Activated T-cell treated with anti-CD3 and anti-CD28 coated beads, Interleukin-2, amount 50 U/mL, for 4 hours (primary cell): ENCODE data around the gene LRRTM4. TPM values are rescaled to one million over a fixed set of nuclear protein-coding genes. Genes with fewer than 3 reads are reported as not detected.
"Not testable (repeated sequence)": the region's sequence is repeated elsewhere in the genome, so short reads cannot be mapped to it uniquely, and the experiment has no call there.

Experiments used
- ATAC-seq, 2 donors: fragments of 200-7000 bp; cut with Tn5 transposase; one replicate each; pipeline ENCODE4 v1.10.0; 2021
- DNase-seq: peaks from one replicate; pipeline ENCODE4 v3.0.0-alpha.2; 2020
- H3K27me3 Mint-ChIP-seq: one replicate; pipeline ENCODE4 v1.8.0; 2021; ENCODE audit warnings: low read depth, mixed read lengths
- H3K36me3 Mint-ChIP-seq: one replicate; pipeline ENCODE4 v1.8.0; 2022; ENCODE audit warnings: mixed read lengths; ENCODE audit not compliant: insufficient read depth
- H3K4me1 Mint-ChIP-seq: one replicate; pipeline ENCODE4 v1.8.0; 2021; ENCODE audit warnings: low read depth, mixed read lengths
- H3K4me3 Mint-ChIP-seq: one replicate; pipeline ENCODE4 v1.8.0; 2021; ENCODE audit warnings: mild to moderate bottlenecking, moderate library complexity, mixed read lengths
- H3K9me3 Mint-ChIP-seq: one replicate; pipeline ENCODE4 v1.8.0; 2021; ENCODE audit warnings: mixed read lengths
- total RNA-seq, 3 donors: library from RNA; stranded (reverse); gene quantifications; one replicate each; pipeline ENCODE4 v1.2.1, GENCODE V29; 2021

The LRRTM4 gene
- total RNA-seq, 3 donors from 2014 or later: not detected

DNA sequence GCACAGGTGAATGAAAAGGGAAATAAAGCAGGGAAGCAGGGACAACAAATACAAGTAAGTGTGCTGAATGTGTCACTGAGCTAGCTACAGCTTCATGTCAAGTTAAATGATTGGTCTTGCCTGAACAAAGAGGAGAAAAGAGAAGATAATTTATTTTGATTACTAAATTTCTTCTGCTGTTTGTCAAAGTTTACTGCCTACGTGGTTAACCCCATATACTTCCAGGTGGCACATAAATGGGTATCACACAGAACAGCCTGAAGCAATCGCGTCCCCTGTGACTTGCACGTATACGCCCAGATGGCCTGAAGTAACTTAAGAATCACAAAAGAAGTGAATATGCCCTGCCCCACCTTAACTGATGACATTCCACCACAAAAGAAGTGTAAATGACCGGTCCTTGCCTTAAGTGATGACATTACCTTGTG lies 434.2 kb downstream of the LRRTM4 start:
- H3K4me1 Mint-ChIP-seq: no peaks in the 10 kb centered on the region
- ATAC-seq (no peak), DNase-seq (no peak)
- no peaks in the 10 kb centered on the region for H3K36me3 Mint-ChIP-seq
- H3K4me3 Mint-ChIP-seq: no peak overlapping the region
- H3K27me3 Mint-ChIP-seq: no peaks in the 10 kb centered on the region
- peaks cover 12% of the 10 kb centered on the region for H3K9me3 Mint-ChIP-seq

GRCh38 chr2:77086478-77086877 lies 435.7 kb downstream of the LRRTM4 start:
- DNase-seq: no peak
- Mint-ChIP-seq H3K9me3 (peaks cover 6% of the 10 kb centered on the region), H3K27me3 (no peaks in the 10 kb centered on the region), H3K4me1 (no peaks in the 10 kb centered on the region), H3K36me3 (no peaks in the 10 kb centered on the region), H3K4me3 (no peak overlapping the region)
- ATAC-seq: no peak

DNA sequence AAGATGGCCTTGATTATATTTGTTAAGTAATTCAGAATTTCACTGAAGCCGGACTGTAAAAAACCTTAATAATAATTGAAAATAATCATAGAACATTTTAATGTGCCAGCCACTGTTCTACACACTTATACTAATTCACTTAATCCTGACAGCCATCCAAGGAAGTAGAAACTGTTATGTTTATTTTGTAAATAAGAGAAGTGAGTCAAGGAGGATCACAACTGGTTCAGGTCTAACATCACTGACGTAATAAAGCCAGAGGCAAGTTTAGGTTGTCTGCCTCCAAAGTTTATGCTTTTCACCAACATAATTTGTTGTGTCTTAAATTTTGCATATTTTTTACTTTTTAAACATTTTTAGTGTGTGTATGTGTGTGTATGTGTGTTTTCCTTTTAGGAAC lies 436.1 kb downstream of the LRRTM4 start:
- DNase-seq (no peak), ATAC-seq (no peak)
- H3K27me3 Mint-ChIP-seq: no peaks in the 10 kb centered on the region
- H3K9me3 Mint-ChIP-seq: peaks cover 6% of the 10 kb centered on the region
- no peaks in the 10 kb centered on the region for H3K4me1 Mint-ChIP-seq
- H3K36me3 Mint-ChIP-seq: no peaks in the 10 kb centered on the region
- no peak overlapping the region for H3K4me3 Mint-ChIP-seq

GRCh38 chr2:77085561-77085960 lies 436.6 kb downstream of the LRRTM4 start:
- no peak for DNase-seq
- Mint-ChIP-seq H3K4me1 (no peaks in the 10 kb centered on the region), H3K27me3 (no peaks in the 10 kb centered on the region), H3K36me3 (no peaks in the 10 kb centered on the region), H3K4me3 (no peak overlapping the region), H3K9me3 (peaks cover 10% of the 10 kb centered on the region)
- no peak for ATAC-seq

DNA sequence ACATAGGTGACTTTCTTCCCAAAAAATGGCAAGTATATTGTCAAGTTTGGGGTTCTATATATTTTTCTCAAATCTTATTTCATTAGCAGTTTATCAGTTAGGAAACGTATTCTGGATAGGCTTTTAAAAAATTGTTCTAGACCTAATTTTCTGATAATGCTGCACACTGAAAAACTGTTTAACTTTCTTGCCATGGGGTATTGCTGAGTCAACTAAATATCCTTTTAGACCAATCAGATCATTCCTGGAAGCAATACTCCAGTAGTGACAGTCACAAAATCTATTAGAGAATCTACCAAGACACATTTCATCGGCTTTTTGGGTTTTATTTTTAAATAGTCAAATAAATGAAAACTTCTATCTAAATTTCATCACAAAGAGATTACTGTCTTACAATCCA lies 440.6 kb downstream of the LRRTM4 start:
- Mint-ChIP-seq H3K36me3 (no peaks in the 10 kb centered on the region), H3K4me3 (no peak overlapping the region), H3K4me1 (no peaks in the 10 kb centered on the region), H3K27me3 (no peaks in the 10 kb centered on the region), H3K9me3 (peaks cover 12% of the 10 kb centered on the region)
- no peak for DNase-seq
- no peak for ATAC-seq

DNA sequence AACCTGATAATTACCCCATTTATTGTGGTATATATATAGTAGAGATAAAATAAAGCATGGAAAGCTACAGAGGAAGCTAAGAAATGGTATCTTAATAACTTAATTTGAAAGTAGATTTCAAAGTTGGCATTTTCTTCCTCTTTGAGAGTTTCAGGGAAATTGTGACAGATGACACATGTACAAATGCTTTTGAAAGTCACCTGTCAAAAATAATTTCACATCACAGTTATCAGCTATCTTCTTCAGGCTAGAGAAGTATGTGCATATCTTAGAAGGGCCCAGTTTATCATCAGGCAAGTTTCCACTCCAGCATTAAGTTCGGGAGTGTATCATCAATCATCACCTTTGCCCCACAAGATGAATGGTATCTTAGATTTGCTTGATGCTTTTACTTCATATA lies 457.9 kb downstream of the LRRTM4 start:
- DNase-seq (no peak), ATAC-seq (no peak)
- Mint-ChIP-seq H3K27me3 (no peaks in the 10 kb centered on the region), H3K4me3 (no peak overlapping the region), H3K4me1 (no peaks in the 10 kb centered on the region), H3K36me3 (no peaks in the 10 kb centered on the region), H3K9me3 (peaks cover 12% of the 10 kb centered on the region)

DNA sequence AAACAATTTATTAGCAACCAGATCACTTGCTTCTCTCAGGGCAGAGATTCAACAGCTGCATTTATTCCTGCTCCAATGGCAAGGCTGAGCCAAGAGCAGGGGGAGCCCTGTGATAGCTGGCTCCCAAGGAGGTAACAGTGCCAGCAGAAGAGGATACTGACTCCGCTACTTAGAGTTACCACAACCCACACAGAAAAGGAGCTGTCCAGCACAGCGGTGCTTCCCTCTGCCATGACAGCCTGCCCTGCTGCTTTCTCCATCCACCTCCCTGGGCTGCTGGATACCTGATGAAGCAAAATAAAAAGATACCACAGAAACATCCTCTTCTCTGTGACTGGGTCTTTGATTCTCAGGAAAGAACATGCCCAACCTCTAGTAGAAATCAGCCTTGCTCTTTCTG lies 467.2 kb downstream of the LRRTM4 start:
- Mint-ChIP-seq H3K9me3 (peaks cover 10% of the 10 kb centered on the region), H3K4me1 (no peaks in the 10 kb centered on the region), H3K27me3 (no peaks in the 10 kb centered on the region), H3K36me3 (no peaks in the 10 kb centered on the region), H3K4me3 (no peak overlapping the region)
- no peak for DNase-seq
- ATAC-seq: no peak

- Mint-ChIP-seq H3K36me3 (no peaks in the 10 kb centered on the region), H3K4me1 (no peaks in the 10 kb centered on the region), H3K9me3 (peaks cover 19% of the 10 kb centered on the region), H3K27me3 (no peaks in the 10 kb centered on the region), H3K4me3 (no peak overlapping the region)
- no peak for ATAC-seq
- DNase-seq: no peak
These were observed 475.8 kb downstream of the LRRTM4 start for GRCh38 chr2:77046339-77046738.

DNA sequence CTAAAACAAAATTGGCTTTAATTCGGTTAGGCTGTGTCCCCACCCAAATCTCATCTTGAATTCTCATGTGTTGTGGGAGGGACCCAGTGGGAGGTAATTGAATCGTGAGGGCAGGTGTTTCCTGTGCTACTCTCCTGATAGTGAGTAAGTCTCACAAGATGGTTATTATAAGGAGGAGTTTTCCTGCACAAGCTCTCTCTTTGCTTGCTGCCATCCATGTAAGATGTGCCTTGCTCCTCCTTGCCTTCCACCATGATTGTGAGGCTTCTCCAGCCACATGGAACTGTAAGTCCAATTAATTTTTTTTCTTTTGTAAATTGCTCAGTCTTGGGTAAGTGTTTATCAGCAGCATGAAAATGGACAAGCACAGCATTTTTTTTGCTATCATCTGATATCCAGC lies 476.7 kb downstream of the LRRTM4 start:
- not testable (repeated sequence) for ATAC-seq, H3K4me3 Mint-ChIP-seq, H3K27me3 Mint-ChIP-seq, H3K36me3 Mint-ChIP-seq, H3K4me1 Mint-ChIP-seq, DNase-seq
- peaks cover 16% of the 10 kb centered on the region for H3K9me3 Mint-ChIP-seq

GRCh38 chr2:77034445-77034844 lies 487.7 kb downstream of the LRRTM4 start:
- Mint-ChIP-seq H3K36me3 (no peaks in the 10 kb centered on the region), H3K4me1 (no peaks in the 10 kb centered on the region), H3K9me3 (peaks cover 10% of the 10 kb centered on the region), H3K4me3 (no peak overlapping the region), H3K27me3 (no peaks in the 10 kb centered on the region)
- ATAC-seq (no peak), DNase-seq (no peak)

DNA sequence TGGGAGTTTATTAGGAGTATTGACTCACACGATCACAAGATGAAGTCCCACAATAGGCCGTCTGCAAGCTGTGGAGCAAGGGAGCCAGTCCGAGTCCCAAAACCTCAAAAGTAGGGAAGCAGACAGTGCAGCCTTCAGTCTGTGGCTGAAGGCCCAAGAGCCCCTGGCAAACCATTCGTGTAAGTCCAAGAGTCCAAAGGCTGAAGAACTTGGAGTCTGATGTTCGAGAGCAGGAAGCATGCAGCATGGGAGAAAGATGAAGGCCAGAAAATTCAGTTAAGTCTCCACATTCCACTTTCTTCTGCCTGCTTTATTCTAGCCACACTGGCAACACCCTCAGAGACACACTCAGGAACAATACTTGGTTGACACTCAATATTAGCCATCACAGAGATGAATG lies 492.9 kb downstream of the LRRTM4 start:
- H3K27me3 Mint-ChIP-seq, DNase-seq, H3K4me1 Mint-ChIP-seq, H3K36me3 Mint-ChIP-seq, H3K4me3 Mint-ChIP-seq, ATAC-seq: not testable (repeated sequence)
- peaks cover 19% of the 10 kb centered on the region for H3K9me3 Mint-ChIP-seq

GRCh38 chr2:77028032-77028600 lies 494.1 kb downstream of the LRRTM4 start:
- no peaks in the 10 kb centered on the region for H3K36me3 Mint-ChIP-seq
- H3K4me3 Mint-ChIP-seq: no peak overlapping the region
- ATAC-seq: no peak
- no peaks in the 10 kb centered on the region for H3K4me1 Mint-ChIP-seq
- no peak for DNase-seq
- no peaks in the 10 kb centered on the region for H3K27me3 Mint-ChIP-seq
- H3K9me3 Mint-ChIP-seq: peaks cover 24% of the 10 kb centered on the region

DNA sequence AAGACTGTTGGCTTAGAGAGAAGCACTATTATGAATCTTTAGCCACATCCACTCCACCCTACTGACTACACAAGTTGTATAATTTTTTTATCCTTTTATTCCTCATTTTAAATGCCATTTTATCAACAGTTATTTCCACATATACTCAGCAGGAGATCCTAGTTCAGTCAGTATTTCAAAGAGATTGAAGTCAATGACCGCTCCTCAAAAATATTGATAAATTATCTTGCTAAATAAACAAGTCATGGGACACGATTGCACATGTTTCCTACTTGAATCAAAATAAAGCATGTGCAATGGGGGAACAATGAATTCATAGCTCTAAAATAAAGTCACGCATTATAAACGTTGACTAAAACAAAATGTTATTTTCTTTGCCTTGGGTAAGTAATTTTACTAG lies 496.5 kb downstream of the LRRTM4 start:
- ATAC-seq (no peak), DNase-seq (no peak)
- Mint-ChIP-seq H3K9me3 (peaks cover 18% of the 10 kb centered on the region), H3K27me3 (no peaks in the 10 kb centered on the region), H3K4me1 (no peaks in the 10 kb centered on the region), H3K4me3 (no peak overlapping the region), H3K36me3 (no peaks in the 10 kb centered on the region)

GRCh38 chr2:77021161-77021560 lies 501.0 kb downstream of the LRRTM4 start:
- DNase-seq (no peak), ATAC-seq (no peak)
- Mint-ChIP-seq H3K4me3 (no peak overlapping the region), H3K9me3 (peaks cover 12% of the 10 kb centered on the region), H3K4me1 (no peaks in the 10 kb centered on the region), H3K27me3 (no peaks in the 10 kb centered on the region), H3K36me3 (no peaks in the 10 kb centered on the region)

DNA sequence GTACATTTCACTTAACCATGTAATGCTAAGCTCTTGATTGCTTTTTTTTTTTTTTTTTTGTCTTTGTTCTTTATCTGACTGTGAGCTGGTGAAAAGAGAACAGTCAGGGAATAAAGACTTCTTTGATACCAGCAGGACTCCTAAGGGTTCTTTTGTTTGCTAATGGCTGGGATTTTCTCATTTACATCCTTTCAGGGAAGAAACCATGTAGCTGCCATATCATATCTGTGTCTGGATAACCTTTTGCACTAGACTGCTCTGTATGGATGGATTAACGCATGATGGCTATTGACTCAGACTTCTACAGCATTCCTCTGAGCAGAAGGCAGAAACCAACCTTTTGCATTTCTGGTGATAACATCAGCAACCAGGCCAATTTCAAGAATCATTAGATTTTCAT lies 504.0 kb downstream of the LRRTM4 start:
- H3K36me3 Mint-ChIP-seq: no peaks in the 10 kb centered on the region
- no peak overlapping the region for H3K4me3 Mint-ChIP-seq
- ATAC-seq (no peak), DNase-seq (no peak)
- H3K27me3 Mint-ChIP-seq: no peaks in the 10 kb centered on the region
- H3K9me3 Mint-ChIP-seq: peaks cover 8% of the 10 kb centered on the region
- H3K4me1 Mint-ChIP-seq: no peaks in the 10 kb centered on the region

DNA sequence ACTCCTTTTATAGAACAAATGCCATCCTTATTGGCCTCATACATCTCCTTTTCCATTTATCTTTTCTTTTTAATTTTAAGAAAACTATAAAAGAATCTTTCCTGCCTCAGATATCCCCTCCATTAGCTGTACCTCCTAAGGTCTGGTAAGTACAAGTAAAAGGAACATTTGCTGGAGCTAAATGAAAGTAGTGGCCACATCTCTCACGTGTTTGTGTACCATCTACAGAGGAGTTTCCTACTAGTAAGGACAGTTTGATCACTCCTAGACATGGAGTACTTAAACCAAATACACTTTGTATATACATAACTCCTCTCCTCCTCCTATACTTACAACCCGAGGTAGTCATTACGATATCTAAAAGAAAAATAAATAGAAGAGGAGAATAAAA lies 504.8 kb downstream of the LRRTM4 start:
- ATAC-seq: no peak
- H3K27me3 Mint-ChIP-seq: no peaks in the 10 kb centered on the region
- no peaks in the 10 kb centered on the region for H3K4me1 Mint-ChIP-seq
- no peak overlapping the region for H3K4me3 Mint-ChIP-seq
- H3K36me3 Mint-ChIP-seq: no peaks in the 10 kb centered on the region
- no peak for DNase-seq
- H3K9me3 Mint-ChIP-seq: peaks cover 12% of the 10 kb centered on the region
